Endodermal cell (in vitro differentiated cells): ENCODE measurements around the gene C2CD3. TPM values are rescaled to one million over a fixed set of nuclear protein-coding genes. Genes with fewer than 3 reads are reported as not detected.

Experiments used
- DNase-seq: peaks from one replicate; pipeline ENCODE4 v3.0.0-alpha.2; 2017
- H3K27ac ChIP-seq: 2 replicates; pipeline ENCODE4 v1.5.1; 2013; ENCODE audit warnings: mild to moderate bottlenecking, low read depth, low read length, moderate library complexity
- H3K27me3 ChIP-seq: 2 replicates; pipeline ENCODE4 v1.6.1; 2013; ENCODE audit warnings: mild to moderate bottlenecking, low read length, moderate library complexity; ENCODE audit not compliant: insufficient read depth, control insufficient read depth, poor library complexity, severe bottlenecking
- H3K36me3 ChIP-seq: 2 replicates; pipeline ENCODE4 v1.7.0; 2013; ENCODE audit warnings: mild to moderate bottlenecking, low read length, moderate library complexity; ENCODE audit not compliant: control insufficient read depth, insufficient read depth
- H3K4me1 ChIP-seq: one replicate; pipeline ENCODE4 v1.7.0; 2013; ENCODE audit warnings: low read length; ENCODE audit not compliant: control insufficient read depth, insufficient read depth
- H3K4me3 ChIP-seq: 2 replicates; pipeline ENCODE4 v1.5.1; 2013; ENCODE audit warnings: mild to moderate bottlenecking, low read length, moderate library complexity
- H3K9ac ChIP-seq: 2 replicates; pipeline ENCODE4 v1.6.1; 2013; ENCODE audit warnings: mild to moderate bottlenecking, low read length, moderate library complexity; ENCODE audit not compliant: poor library complexity, severe bottlenecking; ENCODE audit errors: extremely low read depth
- H3K9me3 ChIP-seq: 2 replicates; pipeline ENCODE4 v1.6.1; 2013; ENCODE audit warnings: mild to moderate bottlenecking, low read length, moderate library complexity; ENCODE audit not compliant: control insufficient read depth
- H3K27ac Mint-ChIP-seq: 2 replicates; pipeline ENCODE4 v1.8.0; 2020; ENCODE audit warnings: mixed read lengths
- H3K27me3 Mint-ChIP-seq: 2 replicates; pipeline ENCODE4 v1.8.0; 2021; ENCODE audit warnings: mild to moderate bottlenecking, mixed read lengths; ENCODE audit not compliant: insufficient read depth
- H3K36me3 Mint-ChIP-seq: 2 replicates; pipeline ENCODE4 v1.8.0; 2020; ENCODE audit warnings: low read depth, mixed read lengths
- H3K4me1 Mint-ChIP-seq: 2 replicates; pipeline ENCODE4 v1.8.0; 2020; ENCODE audit warnings: mixed read lengths
- H3K4me3 Mint-ChIP-seq: 2 replicates; pipeline ENCODE4 v1.8.0; 2020; ENCODE audit warnings: mild to moderate bottlenecking, moderate library complexity, mixed read lengths
- H3K9me3 Mint-ChIP-seq: 2 replicates; pipeline ENCODE4 v1.8.0; 2020; ENCODE audit warnings: mild to moderate bottlenecking, mixed read lengths
- CTCF ChIP-seq: fragments of 200-600 bp; sonication (generic); conservative IDR thresholded peaks from 2 replicates; pipeline ENCODE4 v1.5.0; 2021; ENCODE audit warnings: antibody characterized with exemption, mild to moderate bottlenecking
- WGBS, 2 experiments: methylation state at CpG; one replicate each; pipeline versions ENCODE4 v1.1.5 to v1.1.7; 2013; ENCODE audit warnings: missing lambda C conversion rate in 2 of 2, mixed read lengths in 1 of 2; ENCODE audit not compliant: insufficient coverage in 1 of 2, insufficient read length in 1 of 2; 5-methylcytosine and 5-hydroxymethylcytosine counted together
- total RNA-seq, 2 donors: library from RNA; stranded (reverse); fragmentation: NEBNext Ultra II Directional in 1 of 2; extraction: Animal tissue kit (Norgen Biotek cat#: 25700) in 1 of 2; gene quantifications; 2 replicates in 1 of 2; 3 replicates in 1 of 2; pipeline ENCODE4 v1.2.1, GENCODE V29; 2021

C2CD3 gene
- total RNA-seq, 2 donors from 2014 or later: 31.0 to 34.2 TPM

GRCh38 chr11:74009675-74010305 is 161.0 kb downstream of the C2CD3 start:
- H3K27me3 ChIP-seq: no peaks in the 10 kb centered on the region
- no peaks in the 10 kb centered on the region for H3K4me1 ChIP-seq
- no peak overlapping the region for H3K9ac ChIP-seq
- Mint-ChIP-seq H3K4me1 (peaks cover 17% of the 10 kb centered on the region), H3K36me3 (peaks cover 11% of the 10 kb centered on the region), H3K27ac (no peak overlapping the region), H3K4me3 (no peak overlapping the region), H3K27me3 (no peaks in the 10 kb centered on the region), H3K9me3 (no peaks in the 10 kb centered on the region)
- no peak overlapping the region for H3K27ac ChIP-seq
- H3K4me3 ChIP-seq: no peak overlapping the region
- no peaks in the 10 kb centered on the region for H3K36me3 ChIP-seq
- no peak for TF ChIP-seq CTCF
- H3K9me3 ChIP-seq: no peaks in the 10 kb centered on the region
- 86 to 89% methylated on average over 4 to 5 of the region's 5 CpGs for WGBS, 2 experiments
- DNase-seq: no peak

GRCh38 chr11:74009230-74009547 is 161.6 kb downstream of the C2CD3 start:
- H3K4me1 ChIP-seq: no peaks in the 10 kb centered on the region
- no peak overlapping the region for H3K4me3 ChIP-seq
- Mint-ChIP-seq H3K27me3 (no peaks in the 10 kb centered on the region), H3K4me1 (peaks cover 17% of the 10 kb centered on the region), H3K4me3 (no peak overlapping the region), H3K9me3 (no peaks in the 10 kb centered on the region), H3K27ac (no peak overlapping the region), H3K36me3 (peaks cover 11% of the 10 kb centered on the region)
- no peaks in the 10 kb centered on the region for H3K9me3 ChIP-seq
- TF ChIP-seq CTCF: no peak
- no peak overlapping the region for H3K9ac ChIP-seq
- no peaks in the 10 kb centered on the region for H3K36me3 ChIP-seq
- H3K27ac ChIP-seq: no peak overlapping the region
- DNase-seq: no peak
- no peaks in the 10 kb centered on the region for H3K27me3 ChIP-seq
- WGBS, 2 experiments: 100% methylated on average over 3 of the region's 3 CpGs; no CpG with 5 or more reads in 1 of the 2 experiments

GRCh38 chr11:74008373-74009229 is 162.2 kb downstream of the C2CD3 start, which contains the start of gene UCP3:
Gene UCP3, minus strand, starts transcription at chr11:74009085. Its CDS starts 2,043 bp downstream, at chr11:74007042.
- Histone ChIP-seq H3K36me3 (no peaks in the 10 kb centered on the region), H3K4me1 (no peaks in the 10 kb centered on the region), H3K27ac (no peak within 1 kb of the TSS), H3K9me3 (no peaks in the 10 kb centered on the region), H3K27me3 (no peaks in the 10 kb centered on the region), H3K4me3 (no peak within 1 kb of the TSS), H3K9ac (no peak within 1 kb of the TSS)
- TF ChIP-seq CTCF: no peak
- H3K36me3 Mint-ChIP-seq: peaks cover 11% of the 10 kb centered on the region
- H3K27ac Mint-ChIP-seq: no peak within 1 kb of the TSS
- H3K27me3 Mint-ChIP-seq: no peaks in the 10 kb centered on the region
- peak; percentile 52 for DNase-seq
- H3K9me3 Mint-ChIP-seq: no peaks in the 10 kb centered on the region
- H3K4me1 Mint-ChIP-seq: peaks cover 17% of the 10 kb centered on the region
- WGBS, 2 experiments: 60 to 84% methylated on average over 1 to 9 of the region's 9 CpGs
- no peak within 1 kb of the TSS for H3K4me3 Mint-ChIP-seq
